ENCODE data around the gene IGF2BP1.

DNA sequence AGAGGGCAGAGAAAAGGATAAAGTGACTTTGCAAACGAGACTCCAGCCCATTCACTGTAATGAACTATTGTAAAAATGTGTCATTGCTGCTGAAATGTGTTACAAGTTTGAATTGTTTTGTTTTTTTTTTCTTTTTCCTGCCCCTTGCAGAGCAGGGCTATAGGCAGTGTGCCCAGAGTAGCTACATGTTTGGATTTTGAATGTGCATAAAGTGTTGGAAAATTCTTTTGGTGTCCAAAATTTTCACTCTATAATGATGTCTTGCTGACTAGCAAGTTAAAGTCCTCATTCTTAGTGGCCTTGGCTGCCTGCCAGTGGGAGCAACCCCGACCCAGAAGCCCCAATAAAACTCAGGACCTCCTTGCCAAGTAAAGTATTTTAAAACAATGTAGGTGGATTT is 66.5 kb downstream of the IGF2BP1 start:
- TF ChIP-seq, protein P1, sequence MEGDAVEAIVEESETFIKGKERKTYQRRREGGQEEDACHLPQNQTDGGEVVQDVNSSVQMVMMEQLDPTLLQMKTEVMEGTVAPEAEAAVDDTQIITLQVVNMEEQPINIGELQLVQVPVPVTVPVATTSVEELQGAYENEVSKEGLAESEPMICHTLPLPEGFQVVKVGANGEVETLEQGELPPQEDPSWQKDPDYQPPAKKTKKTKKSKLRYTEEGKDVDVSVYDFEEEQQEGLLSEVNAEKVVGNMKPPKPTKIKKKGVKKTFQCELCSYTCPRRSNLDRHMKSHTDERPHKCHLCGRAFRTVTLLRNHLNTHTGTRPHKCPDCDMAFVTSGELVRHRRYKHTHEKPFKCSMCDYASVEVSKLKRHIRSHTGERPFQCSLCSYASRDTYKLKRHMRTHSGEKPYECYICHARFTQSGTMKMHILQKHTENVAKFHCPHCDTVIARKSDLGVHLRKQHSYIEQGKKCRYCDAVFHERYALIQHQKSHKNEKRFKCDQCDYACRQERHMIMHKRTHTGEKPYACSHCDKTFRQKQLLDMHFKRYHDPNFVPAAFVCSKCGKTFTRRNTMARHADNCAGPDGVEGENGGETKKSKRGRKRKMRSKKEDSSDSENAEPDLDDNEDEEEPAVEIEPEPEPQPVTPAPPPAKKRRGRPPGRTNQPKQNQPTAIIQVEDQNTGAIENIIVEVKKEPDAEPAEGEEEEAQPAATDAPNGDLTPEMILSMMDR (IDR thresholded peaks at IDR 0.05; ENCODE audit: insufficient read depth, low read length) = no peak
- no peak for TF ChIP-seq POLR2AphosphoS5 (IDR thresholded peaks at IDR 0.05; ENCODE audit: low read depth)
- TF ChIP-seq, protein P2, sequence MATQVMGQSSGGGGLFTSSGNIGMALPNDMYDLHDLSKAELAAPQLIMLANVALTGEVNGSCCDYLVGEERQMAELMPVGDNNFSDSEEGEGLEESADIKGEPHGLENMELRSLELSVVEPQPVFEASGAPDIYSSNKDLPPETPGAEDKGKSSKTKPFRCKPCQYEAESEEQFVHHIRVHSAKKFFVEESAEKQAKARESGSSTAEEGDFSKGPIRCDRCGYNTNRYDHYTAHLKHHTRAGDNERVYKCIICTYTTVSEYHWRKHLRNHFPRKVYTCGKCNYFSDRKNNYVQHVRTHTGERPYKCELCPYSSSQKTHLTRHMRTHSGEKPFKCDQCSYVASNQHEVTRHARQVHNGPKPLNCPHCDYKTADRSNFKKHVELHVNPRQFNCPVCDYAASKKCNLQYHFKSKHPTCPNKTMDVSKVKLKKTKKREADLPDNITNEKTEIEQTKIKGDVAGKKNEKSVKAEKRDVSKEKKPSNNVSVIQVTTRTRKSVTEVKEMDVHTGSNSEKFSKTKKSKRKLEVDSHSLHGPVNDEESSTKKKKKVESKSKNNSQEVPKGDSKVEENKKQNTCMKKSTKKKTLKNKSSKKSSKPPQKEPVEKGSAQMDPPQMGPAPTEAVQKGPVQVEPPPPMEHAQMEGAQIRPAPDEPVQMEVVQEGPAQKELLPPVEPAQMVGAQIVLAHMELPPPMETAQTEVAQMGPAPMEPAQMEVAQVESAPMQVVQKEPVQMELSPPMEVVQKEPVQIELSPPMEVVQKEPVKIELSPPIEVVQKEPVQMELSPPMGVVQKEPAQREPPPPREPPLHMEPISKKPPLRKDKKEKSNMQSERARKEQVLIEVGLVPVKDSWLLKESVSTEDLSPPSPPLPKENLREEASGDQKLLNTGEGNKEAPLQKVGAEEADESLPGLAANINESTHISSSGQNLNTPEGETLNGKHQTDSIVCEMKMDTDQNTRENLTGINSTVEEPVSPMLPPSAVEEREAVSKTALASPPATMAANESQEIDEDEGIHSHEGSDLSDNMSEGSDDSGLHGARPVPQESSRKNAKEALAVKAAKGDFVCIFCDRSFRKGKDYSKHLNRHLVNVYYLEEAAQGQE (IDR thresholded peaks at IDR 0.05; ENCODE audit: insufficient replicate concordance, low read depth) = no peak
- TF ChIP-seq SPI1 (IDR thresholded peaks at IDR 0.05; ENCODE audit: borderline replicate concordance, low read depth) = no peak
- TF ChIP-seq GABPA (IDR thresholded peaks at IDR 0.05; ENCODE audit: low read depth) = no peak

Measured in HL-60 (cell line).